Measurements from ENCODE around the gene DICER1. TPM values are rescaled to one million over a fixed set of nuclear protein-coding genes. Genes with fewer than 3 reads are reported as not detected.

The DICER1 gene
- total and polyA plus RNA-seq, 9 of the 15 experiments (the other 6 are each of a cell fraction or from before 2014, with no cell fraction given) = 2.5 to 23.2 (median 12.4) TPM

DNA sequence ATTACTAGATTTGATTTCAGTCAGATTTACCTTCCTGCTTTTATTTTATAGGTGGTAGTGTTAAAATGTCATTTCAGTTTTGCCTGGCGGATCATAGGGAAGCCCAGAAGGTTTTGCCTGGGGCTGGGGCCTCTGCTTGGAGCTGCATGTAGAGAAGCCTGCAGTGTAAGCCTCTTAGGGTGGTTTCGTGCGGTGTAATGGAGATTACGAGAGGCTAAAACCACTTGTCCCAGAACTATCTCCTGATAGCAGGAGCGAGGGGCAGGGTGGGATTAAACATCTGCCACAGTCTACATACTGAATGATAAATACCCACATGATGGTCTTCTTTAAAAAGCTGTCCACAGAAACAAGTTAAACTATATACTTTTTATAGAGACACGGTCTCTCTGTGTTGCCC, 35.0 kb upstream of the DICER1 start:
- in situ Hi-C loops (cut with MboI) (no loop called here), intact Hi-C loops (cut with micrococcal nuclease) (loop anchor here (10.0 kb wide), 1 partner anchor 98 kb away; no protein-coding TSS in a partner anchor)
- Histone ChIP-seq H3K9ac (ENCODE audit: insufficient read depth in 1 of 2, low read depth in 2 of 2, low read length in 2 of 2) (no peak overlapping the region), H3K27ac (ENCODE audit: extremely low read depth, low read depth, low read length) (no peak overlapping the region), H3K9me1 (ENCODE audit: control insufficient read depth, insufficient read depth, low read length) (no peaks in the 10 kb centered on the region), H3K27me3 (ENCODE audit: control insufficient read depth in 2 of 2, insufficient read depth in 2 of 2, low read length in 2 of 2) (peaks cover 3 to 31% of the 10 kb centered on the region in 2 experiments; a peak in 3 of 5 replicates), H3K36me3 (ENCODE audit: control insufficient read depth, insufficient read depth, low read length) (no peaks in the 10 kb centered on the region), H4K20me1 (replicated peaks; ENCODE audit: control insufficient read depth, insufficient read depth, low read length) (no peaks in the 10 kb centered on the region), H3K4me3 (no peak overlapping the region), H2AFZ (ENCODE audit: low read depth, low read length) (no peak overlapping the region), H3K4me1 (replicated peaks in 1 of 2; ENCODE audit: control insufficient read depth in 2 of 2, insufficient read depth in 2 of 2, low read length in 2 of 2) (no peaks in the 10 kb centered on the region), H3K9me3 (replicated peaks; ENCODE audit: control insufficient read depth, insufficient read depth, low read depth, low read length) (no peaks in the 10 kb centered on the region), H3K4me2 (ENCODE audit: insufficient read depth, low read length) (no peak overlapping the region), H3K79me2 (ENCODE audit: control insufficient read depth, insufficient read depth, low read length) (no peaks in the 10 kb centered on the region)
- no TSS peak for BruUV-seq (replicated peaks)
- FAIRE-seq = no peak
- POLR2A ChIA-PET = no interaction called here
- CTCF ChIA-PET (ENCODE audit: low intra/inter-chr PET ratio) = no interaction called here
- 2% methylated on average over 5 of the region's 6 CpGs for WGBS (ENCODE audit: insufficient coverage, low coverage, missing lambda C conversion rate)
- no peak for ATAC-seq
- DNase-seq (ENCODE audit: extremely low read depth in 1 of 4, low spot score in 3 of 4) = no peak
- TF ChIP-seq, protein P1, sequence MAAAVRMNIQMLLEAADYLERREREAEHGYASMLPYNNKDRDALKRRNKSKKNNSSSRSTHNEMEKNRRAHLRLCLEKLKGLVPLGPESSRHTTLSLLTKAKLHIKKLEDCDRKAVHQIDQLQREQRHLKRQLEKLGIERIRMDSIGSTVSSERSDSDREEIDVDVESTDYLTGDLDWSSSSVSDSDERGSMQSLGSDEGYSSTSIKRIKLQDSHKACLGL (CRISPR knock-in tag; IDR thresholded peaks at IDR 0.05; ENCODE audit: borderline replicate concordance, poor library complexity, severe bottlenecking) = no peak
- TF ChIP-seq ZNF785 (CRISPR knock-in tag; IDR thresholded peaks at IDR 0.05) (no peak), PRMT5 (CRISPR knock-in tag; IDR thresholded peaks at IDR 0.05) (no peak), KLF16 (IDR thresholded peaks at IDR 0.05) (no peak), VEZF1 (CRISPR knock-in tag; IDR thresholded peaks at IDR 0.05) (no peak), FOSL1 (tag; conservative IDR thresholded peaks at IDR 0.05) (no peak), RB1 (IDR thresholded peaks at IDR 0.05; ENCODE audit: low read depth) (no peak), ZNF184 (CRISPR knock-in tag; IDR thresholded peaks at IDR 0.05) (no peak), HCFC1 (IDR thresholded peaks at IDR 0.05; ENCODE audit: low read depth, low read length) (no peak), HES1 (IDR thresholded peaks at IDR 0.05; ENCODE audit: low read depth) (no peak), TCF7L2 (IDR thresholded peaks at IDR 0.05; ENCODE audit: low read depth, low read length) (no peak), HEY1 (CRISPR knock-in tag; IDR thresholded peaks at IDR 0.05; ENCODE audit: borderline replicate concordance) (no peak), FIP1L1 (IDR thresholded peaks at IDR 0.05; ENCODE audit: low read depth, low read length, poor library complexity, severe bottlenecking) (no peak)
- TF ChIP-seq, protein P2, sequence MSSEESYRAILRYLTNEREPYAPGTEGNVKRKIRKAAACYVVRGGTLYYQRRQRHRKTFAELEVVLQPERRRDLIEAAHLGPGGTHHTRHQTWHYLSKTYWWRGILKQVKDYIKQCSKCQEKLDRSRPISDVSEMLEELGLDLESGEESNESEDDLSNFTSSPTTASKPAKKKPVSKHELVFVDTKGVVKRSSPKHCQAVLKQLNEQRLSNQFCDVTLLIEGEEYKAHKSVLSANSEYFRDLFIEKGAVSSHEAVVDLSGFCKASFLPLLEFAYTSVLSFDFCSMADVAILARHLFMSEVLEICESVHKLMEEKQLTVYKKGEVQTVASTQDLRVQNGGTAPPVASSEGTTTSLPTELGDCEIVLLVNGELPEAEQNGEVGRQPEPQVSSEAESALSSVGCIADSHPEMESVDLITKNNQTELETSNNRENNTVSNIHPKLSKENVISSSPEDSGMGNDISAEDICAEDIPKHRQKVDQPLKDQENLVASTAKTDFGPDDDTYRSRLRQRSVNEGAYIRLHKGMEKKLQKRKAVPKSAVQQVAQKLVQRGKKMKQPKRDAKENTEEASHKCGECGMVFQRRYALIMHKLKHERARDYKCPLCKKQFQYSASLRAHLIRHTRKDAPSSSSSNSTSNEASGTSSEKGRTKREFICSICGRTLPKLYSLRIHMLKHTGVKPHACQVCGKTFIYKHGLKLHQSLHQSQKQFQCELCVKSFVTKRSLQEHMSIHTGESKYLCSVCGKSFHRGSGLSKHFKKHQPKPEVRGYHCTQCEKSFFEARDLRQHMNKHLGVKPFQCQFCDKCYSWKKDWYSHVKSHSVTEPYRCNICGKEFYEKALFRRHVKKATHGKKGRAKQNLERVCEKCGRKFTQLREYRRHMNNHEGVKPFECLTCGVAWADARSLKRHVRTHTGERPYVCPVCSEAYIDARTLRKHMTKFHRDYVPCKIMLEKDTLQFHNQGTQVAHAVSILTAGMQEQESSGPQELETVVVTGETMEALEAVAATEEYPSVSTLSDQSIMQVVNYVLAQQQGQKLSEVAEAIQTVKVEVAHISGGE (CRISPR knock-in tag; IDR thresholded peaks at IDR 0.05) = no peak
- TF ChIP-seq, protein P3, sequence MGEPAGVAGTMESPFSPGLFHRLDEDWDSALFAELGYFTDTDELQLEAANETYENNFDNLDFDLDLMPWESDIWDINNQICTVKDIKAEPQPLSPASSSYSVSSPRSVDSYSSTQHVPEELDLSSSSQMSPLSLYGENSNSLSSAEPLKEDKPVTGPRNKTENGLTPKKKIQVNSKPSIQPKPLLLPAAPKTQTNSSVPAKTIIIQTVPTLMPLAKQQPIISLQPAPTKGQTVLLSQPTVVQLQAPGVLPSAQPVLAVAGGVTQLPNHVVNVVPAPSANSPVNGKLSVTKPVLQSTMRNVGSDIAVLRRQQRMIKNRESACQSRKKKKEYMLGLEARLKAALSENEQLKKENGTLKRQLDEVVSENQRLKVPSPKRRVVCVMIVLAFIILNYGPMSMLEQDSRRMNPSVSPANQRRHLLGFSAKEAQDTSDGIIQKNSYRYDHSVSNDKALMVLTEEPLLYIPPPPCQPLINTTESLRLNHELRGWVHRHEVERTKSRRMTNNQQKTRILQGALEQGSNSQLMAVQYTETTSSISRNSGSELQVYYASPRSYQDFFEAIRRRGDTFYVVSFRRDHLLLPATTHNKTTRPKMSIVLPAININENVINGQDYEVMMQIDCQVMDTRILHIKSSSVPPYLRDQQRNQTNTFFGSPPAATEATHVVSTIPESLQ (CRISPR knock-in tag; IDR thresholded peaks at IDR 0.05) = no peak

Data from K562 (cell line).